Measurements from ENCODE around the gene B9D1. TPM values are rescaled to one million over a fixed set of nuclear protein-coding genes. Genes with fewer than 3 reads are reported as not detected.

The B9D1 gene
- total RNA-seq, 1 donor from 2014 or later = 9.9 TPM

DNA sequence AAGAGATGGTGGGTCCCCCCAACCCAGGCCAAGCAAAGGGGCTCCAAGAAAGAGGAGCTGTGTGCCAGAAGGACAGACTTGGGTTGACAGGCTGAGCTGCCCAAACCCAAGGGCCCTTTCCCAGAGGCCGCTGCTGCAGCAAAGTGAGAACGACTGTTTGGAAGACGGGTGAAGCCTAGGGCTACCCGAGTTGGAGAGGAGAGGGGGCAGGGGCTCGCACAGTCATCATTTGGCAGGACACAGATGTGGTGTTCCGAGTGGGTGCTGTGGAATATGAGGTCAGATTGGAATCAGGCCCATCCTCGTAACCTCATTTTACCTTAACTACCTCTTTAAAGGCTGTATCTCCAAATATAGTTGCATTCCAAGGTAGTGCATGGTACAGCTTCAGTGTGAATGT is 29.8 kb upstream of the B9D1 start:
- no peak for DNase-seq
- Histone ChIP-seq H3K9me3 (no peaks in the 10 kb centered on the region), H3K4me3 (no peak overlapping the region), H3K4me1 (peaks cover 20% of the 10 kb centered on the region), H3K27ac (no peak overlapping the region), H3K36me3 (no peaks in the 10 kb centered on the region), H3K27me3 (no peaks in the 10 kb centered on the region)
- TF ChIP-seq, protein P1, sequence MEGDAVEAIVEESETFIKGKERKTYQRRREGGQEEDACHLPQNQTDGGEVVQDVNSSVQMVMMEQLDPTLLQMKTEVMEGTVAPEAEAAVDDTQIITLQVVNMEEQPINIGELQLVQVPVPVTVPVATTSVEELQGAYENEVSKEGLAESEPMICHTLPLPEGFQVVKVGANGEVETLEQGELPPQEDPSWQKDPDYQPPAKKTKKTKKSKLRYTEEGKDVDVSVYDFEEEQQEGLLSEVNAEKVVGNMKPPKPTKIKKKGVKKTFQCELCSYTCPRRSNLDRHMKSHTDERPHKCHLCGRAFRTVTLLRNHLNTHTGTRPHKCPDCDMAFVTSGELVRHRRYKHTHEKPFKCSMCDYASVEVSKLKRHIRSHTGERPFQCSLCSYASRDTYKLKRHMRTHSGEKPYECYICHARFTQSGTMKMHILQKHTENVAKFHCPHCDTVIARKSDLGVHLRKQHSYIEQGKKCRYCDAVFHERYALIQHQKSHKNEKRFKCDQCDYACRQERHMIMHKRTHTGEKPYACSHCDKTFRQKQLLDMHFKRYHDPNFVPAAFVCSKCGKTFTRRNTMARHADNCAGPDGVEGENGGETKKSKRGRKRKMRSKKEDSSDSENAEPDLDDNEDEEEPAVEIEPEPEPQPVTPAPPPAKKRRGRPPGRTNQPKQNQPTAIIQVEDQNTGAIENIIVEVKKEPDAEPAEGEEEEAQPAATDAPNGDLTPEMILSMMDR (IDR thresholded peaks at IDR 0.05) = no peak
- intact Hi-C loops (cut with DNase I) = no loop called here
- no peak for ATAC-seq

DNA sequence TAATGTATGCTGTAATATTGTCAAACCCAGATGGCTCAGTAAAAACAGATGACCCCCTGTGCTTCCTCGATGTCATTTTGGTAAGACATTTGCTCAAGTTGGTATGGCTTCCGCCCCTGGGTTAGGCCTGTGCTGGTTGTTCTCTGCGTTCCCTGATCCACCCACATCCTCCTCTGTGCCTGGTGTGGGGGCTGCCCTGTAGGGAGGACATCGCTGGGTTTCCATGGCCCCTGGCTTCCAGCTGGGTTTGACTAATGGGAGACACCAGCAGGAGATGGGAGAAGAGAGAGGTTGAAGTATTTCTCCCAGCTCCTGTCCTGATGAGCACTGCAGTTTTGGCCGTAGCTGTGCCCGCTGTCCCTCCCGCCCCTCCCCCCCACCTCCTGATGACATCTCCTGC is 28.9 kb upstream of the B9D1 start:
- DNase-seq (no peak), ATAC-seq (no peak)
- Histone ChIP-seq H3K27ac (peak overlapping the region; percentile 17), H3K4me1 (peaks cover 21% of the 10 kb centered on the region), H3K9me3 (no peaks in the 10 kb centered on the region), H3K4me3 (no peak overlapping the region), H3K36me3 (no peaks in the 10 kb centered on the region), H3K27me3 (no peaks in the 10 kb centered on the region)
- intact Hi-C loops (cut with DNase I) = no loop called here
- TF ChIP-seq, protein P1 (IDR thresholded peaks at IDR 0.05) = no peak

DNA sequence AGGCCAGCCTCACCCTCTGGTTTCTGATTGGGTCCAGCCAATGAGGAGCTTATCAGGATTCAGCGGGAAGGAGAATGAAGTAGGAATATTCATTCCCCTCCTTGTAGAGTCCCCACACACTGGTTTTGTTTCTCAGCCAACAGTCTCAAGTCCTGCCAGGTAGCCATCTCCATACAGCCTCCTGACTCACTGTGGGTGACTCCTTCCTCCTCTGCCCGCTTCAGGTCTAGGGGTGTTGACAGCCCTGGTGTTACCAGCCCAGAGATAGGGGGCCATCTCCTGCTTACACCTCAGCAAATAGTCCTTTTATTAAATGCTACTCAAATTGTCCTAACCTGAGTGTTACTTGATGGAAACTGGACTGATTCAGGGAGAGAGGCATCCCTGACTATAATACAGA is 28.4 kb upstream of the B9D1 start:
- peaks cover 25% of the 10 kb centered on the region for H3K4me1 ChIP-seq
- H3K27me3 ChIP-seq = no peaks in the 10 kb centered on the region
- H3K36me3 ChIP-seq = no peaks in the 10 kb centered on the region
- H3K4me3 ChIP-seq = no peak overlapping the region
- H3K27ac ChIP-seq = peak overlapping the region; percentile 17
- TF ChIP-seq, protein P1 (IDR thresholded peaks at IDR 0.05) = no peak
- intact Hi-C loops (cut with DNase I) = no loop called here
- no peaks in the 10 kb centered on the region for H3K9me3 ChIP-seq
- ATAC-seq (no peak), DNase-seq (no peak)

DNA sequence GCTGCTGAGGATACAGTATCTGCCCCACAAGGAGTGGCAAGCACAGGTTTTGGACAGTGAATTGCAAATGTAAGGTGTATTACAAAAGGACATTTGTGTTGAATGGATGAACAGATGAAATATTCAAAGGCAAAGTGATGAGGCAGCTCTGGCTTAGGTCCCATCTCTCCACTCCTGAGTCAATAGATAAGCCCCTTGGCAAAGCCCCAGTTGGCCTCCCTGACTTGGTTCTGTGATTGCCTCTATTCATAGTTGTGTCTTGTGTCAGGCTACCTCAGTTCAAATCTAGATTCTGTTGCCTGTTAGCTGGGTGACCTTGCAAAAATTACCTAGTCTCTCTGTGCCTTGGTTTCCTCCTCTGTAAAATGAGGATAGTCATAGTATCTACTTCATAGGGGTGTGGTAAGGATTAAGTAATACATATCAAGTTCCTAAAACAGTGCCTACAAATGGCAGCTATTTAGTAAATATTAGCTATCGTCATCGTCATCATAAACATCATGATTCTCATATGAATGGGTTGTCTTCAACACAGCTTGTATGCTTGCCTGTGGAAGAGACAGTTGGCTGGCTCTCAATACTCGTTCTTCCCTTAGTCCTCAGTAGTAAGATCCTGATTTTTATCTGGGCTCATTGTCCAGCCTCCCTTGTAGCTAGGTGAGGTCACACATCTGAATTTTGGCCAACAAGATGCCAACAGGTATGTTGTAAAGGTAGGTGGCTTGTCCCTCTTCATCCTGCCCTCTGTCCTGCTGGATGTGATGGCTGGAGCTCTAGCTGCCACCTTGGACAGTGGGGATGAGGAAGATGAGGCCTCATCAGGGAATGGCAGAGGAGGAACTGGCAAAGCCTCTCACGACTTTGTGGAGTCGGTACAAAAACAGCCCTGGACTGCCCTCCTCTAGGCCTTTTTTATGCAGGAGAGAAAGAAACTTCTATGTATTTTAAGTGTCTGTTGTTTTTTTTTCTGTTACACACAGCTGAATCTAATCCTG is 26.6 kb upstream of the B9D1 start:
- peaks cover 9% of the 10 kb centered on the region for H3K36me3 ChIP-seq
- H3K4me1 ChIP-seq = peaks cover 35% of the 10 kb centered on the region
- peak overlapping the region; percentile 89 for H3K27ac ChIP-seq
- DNase-seq (no peak), ATAC-seq (no peak)
- TF ChIP-seq, protein P1 (IDR thresholded peaks at IDR 0.05) = no peak
- intact Hi-C loops (cut with DNase I) = no loop called here
- H3K27me3 ChIP-seq = no peaks in the 10 kb centered on the region
- no peak overlapping the region for H3K4me3 ChIP-seq
- no peaks in the 10 kb centered on the region for H3K9me3 ChIP-seq

DNA sequence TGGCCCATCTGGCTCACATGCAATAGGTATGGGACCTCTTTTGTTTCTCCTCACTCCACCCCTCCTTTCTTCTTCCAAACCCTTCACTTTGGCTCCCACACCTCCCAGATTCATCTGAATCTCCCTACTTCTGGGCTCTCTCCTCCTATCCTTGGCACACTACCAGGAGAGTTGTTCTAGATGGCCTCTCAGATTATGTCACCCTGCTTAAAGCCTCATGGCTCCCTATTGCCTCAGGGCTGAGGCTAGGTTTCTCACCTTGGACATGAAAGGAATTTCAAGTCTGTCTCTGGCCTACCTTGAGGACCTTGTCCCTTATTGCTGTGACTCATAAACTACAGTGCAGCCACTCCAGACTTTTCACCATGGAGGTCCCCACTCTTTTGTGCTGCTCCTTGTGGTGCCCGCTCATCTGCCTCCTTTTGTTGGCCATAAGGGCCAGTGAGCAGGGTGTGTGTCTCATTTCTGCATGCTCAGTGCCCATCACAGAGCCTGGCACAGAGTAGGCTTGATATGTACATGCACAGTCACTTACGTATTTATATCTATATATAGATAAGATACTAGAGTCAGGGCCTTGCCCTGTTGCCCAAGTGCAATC is 25.5 kb upstream of the B9D1 start:
- Histone ChIP-seq H3K9me3 (no peaks in the 10 kb centered on the region), H3K27me3 (no peaks in the 10 kb centered on the region), H3K27ac (peak overlapping the region; percentile 89), H3K4me3 (no peak overlapping the region), H3K36me3 (peaks cover 19% of the 10 kb centered on the region), H3K4me1 (peaks cover 40% of the 10 kb centered on the region)
- ATAC-seq (peak; percentile 6), DNase-seq (no peak)
- intact Hi-C loops (cut with DNase I) = no loop called here
- TF ChIP-seq, protein P1 (IDR thresholded peaks at IDR 0.05) = no peak

All from upper lobe of right lung (tissue), 1 donor.